H9 (cell line): ENCODE measurements around the gene FRAS1. TPM values are rescaled to one million over a fixed set of nuclear protein-coding genes. Genes with fewer than 3 reads are reported as not detected.

Experiments
- DNase-seq: peaks from one replicate; pipeline ENCODE4 v3.0.0-alpha.2; 2017
- H2AFZ ChIP-seq: one replicate; pipeline ENCODE4 v1.6.1; 2013; ENCODE audit warnings: mild to moderate bottlenecking, low read length, control low read depth, moderate library complexity
- H2AK5ac ChIP-seq: 2 replicates; pipeline ENCODE4 v1.6.1; 2013; ENCODE audit warnings: low read length, control low read depth, mixed read lengths; ENCODE audit not compliant: insufficient read length
- H2BK120ac ChIP-seq: one replicate; pipeline ENCODE4 v1.6.1; 2013; ENCODE audit warnings: low read depth, mild to moderate bottlenecking, low read length, control low read depth, inconsistent platforms; ENCODE audit not compliant: poor library complexity, severe bottlenecking
- H2BK12ac ChIP-seq: 2 replicates; pipeline ENCODE4 v1.6.1; 2013; ENCODE audit warnings: low read length, control low read depth, mixed read lengths, low read depth; ENCODE audit not compliant: insufficient read length
- H2BK15ac ChIP-seq: 2 replicates; pipeline ENCODE4 v1.6.1; 2013; ENCODE audit warnings: low read depth, low read length, control low read depth
- H2BK20ac ChIP-seq: one replicate; pipeline ENCODE4 v1.6.1; 2013; ENCODE audit warnings: low read depth, mild to moderate bottlenecking, low read length, control low read depth, inconsistent platforms; ENCODE audit not compliant: poor library complexity, severe bottlenecking
- H2BK5ac ChIP-seq: 2 replicates; pipeline ENCODE4 v1.6.1; 2013; ENCODE audit warnings: low read length, control low read depth, mixed read lengths; ENCODE audit not compliant: insufficient read length
- H3K14ac ChIP-seq: 2 replicates; pipeline ENCODE4 v1.6.1; 2013; ENCODE audit warnings: low read length, control low read depth; ENCODE audit not compliant: insufficient read depth
- H3K18ac ChIP-seq: 2 replicates; pipeline ENCODE4 v1.6.1; 2013; ENCODE audit warnings: low read depth, mild to moderate bottlenecking, mixed read lengths, low read length, control low read depth; ENCODE audit not compliant: insufficient read length
- H3K23ac ChIP-seq: 2 replicates; pipeline ENCODE4 v1.6.1; 2013; ENCODE audit warnings: low read length, control low read depth, mixed read lengths, low read depth; ENCODE audit not compliant: insufficient read length
- H3K23me2 ChIP-seq: 2 replicates; pipeline ENCODE4 v1.6.1; 2013; ENCODE audit warnings: low read depth, mild to moderate bottlenecking, mixed read lengths, low read length, control low read depth; ENCODE audit not compliant: insufficient read length, poor library complexity, severe bottlenecking
- H3K27ac ChIP-seq: 2 replicates; pipeline ENCODE4 v1.5.1; 2013; ENCODE audit warnings: low read length, control low read depth, mixed read lengths, low read depth; ENCODE audit not compliant: insufficient read length
- H3K27me3 ChIP-seq: 2 replicates; pipeline ENCODE4 v1.6.1; 2013; ENCODE audit warnings: low read length, control low read depth, inconsistent platforms; ENCODE audit not compliant: insufficient read depth
- H3K4ac ChIP-seq: 2 replicates; pipeline ENCODE4 v1.6.1; 2013; ENCODE audit warnings: low read depth, mild to moderate bottlenecking, control low read depth, inconsistent platforms, low read length, moderate library complexity
- H3K4me1 ChIP-seq: 2 replicates; pipeline ENCODE4 v1.6.1; 2013; ENCODE audit warnings: low read length, control low read depth, inconsistent platforms; ENCODE audit not compliant: insufficient read depth
- H3K4me2 ChIP-seq: 2 replicates; pipeline ENCODE4 v1.6.1; 2013; ENCODE audit warnings: low read length, control low read depth, mixed read lengths; ENCODE audit not compliant: insufficient read length, insufficient read depth
- H3K56ac ChIP-seq: 2 replicates; pipeline ENCODE4 v1.6.1; 2013; ENCODE audit warnings: low read depth, mild to moderate bottlenecking, mixed read lengths, low read length, control low read depth; ENCODE audit not compliant: insufficient read length
- H3K79me1 ChIP-seq: 2 replicates; pipeline ENCODE4 v1.6.1; 2013; ENCODE audit warnings: low read depth, mild to moderate bottlenecking, moderate library complexity, low read length, control low read depth, inconsistent platforms; ENCODE audit not compliant: insufficient read depth, poor library complexity, severe bottlenecking
- H3K79me2 ChIP-seq: 2 replicates; pipeline ENCODE4 v1.6.1; 2013; ENCODE audit warnings: low read length, control low read depth, inconsistent platforms; ENCODE audit not compliant: insufficient read depth
- H3K9ac ChIP-seq: 2 replicates; pipeline ENCODE4 v1.6.1; 2013; ENCODE audit warnings: low read length, control low read depth, mixed read lengths; ENCODE audit not compliant: insufficient read length; ENCODE audit errors: extremely low read depth
- H3K9me3 ChIP-seq: one replicate; pipeline ENCODE4 v1.6.1; 2013; ENCODE audit warnings: low read depth, low read length, inconsistent platforms; ENCODE audit not compliant: control insufficient read depth
- H3T11ph ChIP-seq: one replicate; pipeline ENCODE4 v1.6.1; 2013; ENCODE audit warnings: mild to moderate bottlenecking, low read length, control low read depth, inconsistent platforms
- H4K20me1 ChIP-seq: one replicate; pipeline ENCODE4 v1.6.1; 2013; ENCODE audit not compliant: control insufficient read depth, insufficient read length, insufficient read depth
- H4K5ac ChIP-seq: 2 replicates; pipeline ENCODE4 v1.6.1; 2013; ENCODE audit warnings: low read depth, mild to moderate bottlenecking, mixed read lengths, low read length, control low read depth; ENCODE audit not compliant: insufficient read length
- H4K8ac ChIP-seq: replicated peaks from 2 replicates; pipeline ENCODE4 v1.6.1; 2013; ENCODE audit warnings: low read length, control low read depth, mixed read lengths, low read depth; ENCODE audit not compliant: insufficient read length
- H4K91ac ChIP-seq: 2 replicates; pipeline ENCODE4 v1.6.1; 2013; ENCODE audit warnings: low read depth, mild to moderate bottlenecking, moderate library complexity, mixed read lengths, low read length, control low read depth; ENCODE audit not compliant: insufficient read length
- H3K27ac Mint-ChIP-seq, 3 experiments: 2 replicates in 2 of 3; 3 replicates in 1 of 3; pipeline ENCODE4 v1.8.0; 2020 to 2021; ENCODE audit warnings: mixed read lengths in 3 of 3, mild to moderate bottlenecking in 1 of 3, moderate library complexity in 1 of 3
- H3K27me3 Mint-ChIP-seq: 2 replicates; pipeline ENCODE4 v1.8.0; 2021; ENCODE audit warnings: low read depth, mild to moderate bottlenecking, moderate library complexity, mixed read lengths
- H3K36me3 Mint-ChIP-seq, 3 experiments: 2 replicates in 2 of 3; 3 replicates in 1 of 3; pipeline ENCODE4 v1.8.0; 2020 to 2021; ENCODE audit warnings: low read depth in 3 of 3, mixed read lengths in 3 of 3; ENCODE audit not compliant: insufficient read depth in 1 of 3
- H3K4me1 Mint-ChIP-seq, 2 experiments: 2 replicates each; pipeline ENCODE4 v1.8.0; 2020; ENCODE audit warnings: mixed read lengths in 2 of 2
- H3K4me3 Mint-ChIP-seq, 2 experiments: 2 replicates in 1 of 2; 3 replicates in 1 of 2; pipeline ENCODE4 v1.8.0; 2020 to 2021; ENCODE audit warnings: mild to moderate bottlenecking in 2 of 2, mixed read lengths in 2 of 2, moderate library complexity in 1 of 2
- H3K9me3 Mint-ChIP-seq, 2 experiments: 2 replicates in 1 of 2; 3 replicates in 1 of 2; pipeline ENCODE4 v1.8.0; 2020; ENCODE audit warnings: mild to moderate bottlenecking in 2 of 2, mixed read lengths in 2 of 2, moderate library complexity in 1 of 2
- CTCF ChIP-seq: fragments of 200-600 bp; sonication (generic); conservative IDR thresholded peaks from 3 replicates; pipeline ENCODE4 v1.8.0; 2021; ENCODE audit warnings: antibody characterized with exemption, mild to moderate bottlenecking
- WGBS: extraction: QIAGEN DNeasy Blood & Tissue Kit; methylation state at CpG from one replicate; pipeline ENCODE4 v1.1.7; 2013; ENCODE audit warnings: missing lambda C conversion rate, low lambda C conversion rate, mixed read lengths; ENCODE audit not compliant: insufficient read length; ENCODE audit errors: extremely low coverage; 5-methylcytosine and 5-hydroxymethylcytosine counted together
- total RNA-seq: library from RNA; stranded (reverse); gene quantifications from 2 replicates; pipeline ENCODE4 v1.2.1, GENCODE V29; 2021

The FRAS1 gene
- total RNA-seq, 1 experiment from 2014 or later, result 58.5 TPM

GRCh38 chr4:78199984-78200383, 142.9 kb downstream of the FRAS1 start:
- Histone ChIP-seq H3K23ac (no peak overlapping the region), H2AK5ac (no peak overlapping the region), H2AFZ (no peak overlapping the region), H4K5ac (no peak overlapping the region), H2BK5ac (no peak overlapping the region), H3K79me1 (peaks cover 3% of the 10 kb centered on the region), H3K4me2 (no peak overlapping the region), H3K27me3 (no peaks in the 10 kb centered on the region), H3K9me3 (peaks cover 5% of the 10 kb centered on the region), H2BK120ac (no peak overlapping the region), H3K14ac (no peak overlapping the region), H3K9ac (no peak overlapping the region), H2BK15ac (no peak overlapping the region), H4K8ac (no peak overlapping the region), H4K20me1 (no peaks in the 10 kb centered on the region), H3T11ph (no peak overlapping the region), H3K4ac (no peak overlapping the region), H4K91ac (no peak overlapping the region), H3K27ac (no peak overlapping the region), H2BK20ac (no peak overlapping the region), H3K79me2 (peaks cover 3% of the 10 kb centered on the region; the same call in 1 of the 2 replicates), H2BK12ac (no peak overlapping the region), H3K4me1 (peaks cover 2% of the 10 kb centered on the region; the same call in 1 of the 2 replicates), H3K56ac (no peak overlapping the region), H3K18ac (no peak overlapping the region), H3K23me2 (no peaks in the 10 kb centered on the region)
- H3K4me3 Mint-ChIP-seq, result no peak overlapping the region
- H3K36me3 Mint-ChIP-seq, result peaks cover 6 to 22% (median 9%) of the 10 kb centered on the region in 3 experiments
- peaks cover 14 to 15% of the 10 kb centered on the region in 2 experiments for H3K4me1 Mint-ChIP-seq
- no peak overlapping the region for H3K27ac Mint-ChIP-seq
- no peaks in the 10 kb centered on the region for H3K27me3 Mint-ChIP-seq
- TF ChIP-seq CTCF, result no peak
- H3K9me3 Mint-ChIP-seq, result peaks cover 8 to 17% of the 10 kb centered on the region in 2 experiments
- no CpG with 5 or more reads among the region's 1 CpG for WGBS
- no peak for DNase-seq
